Mucosa of gallbladder (tissue), 1 donor: Measurements from ENCODE around the gene SEMG2. TPM values are rescaled to one million over a fixed set of nuclear protein-coding genes. Genes with fewer than 3 reads are reported as not detected.

Experiments used
- total RNA-seq: library from RNA; stranded (reverse); gene quantifications from one replicate; pipeline ENCODE4 v1.2.1, GENCODE V29; 2021
- donor health status: DM: no; HTN: no; CAD: no.

Gene SEMG2
- total RNA-seq, 1 donor from 2014 or later, result not detected

Other genes with a start within 250 kb of the SEMG2 start
- gene KCNS1, start 120.2 kb upstream of the SEMG2 start, total RNA-seq, result 11.2 TPM
- gene WFDC5, start 106.2 kb upstream of the SEMG2 start, total RNA-seq, result not detected
- not detected for gene WFDC12, start 96.9 kb upstream of the SEMG2 start, total RNA-seq
- not detected for gene PI3, start 46.5 kb upstream of the SEMG2 start, total RNA-seq
- gene SEMG1, start 14.3 kb upstream of the SEMG2 start, total RNA-seq, result 1.1 TPM
- 548 TPM for gene SLPI, start 33.2 kb downstream of the SEMG2 start, total RNA-seq
- 0.26 TPM for gene RBPJL, start 85.5 kb downstream of the SEMG2 start, total RNA-seq
- gene MATN4, start 86.9 kb downstream of the SEMG2 start, total RNA-seq, result 0.09 TPM
- gene SDC4, start 127.1 kb downstream of the SEMG2 start, total RNA-seq, result 118 TPM
- gene SYS1, start 141.8 kb downstream of the SEMG2 start, total RNA-seq, result 41.3 TPM
- gene TP53TG5, start 157.0 kb downstream of the SEMG2 start, total RNA-seq, result not detected
- gene DBNDD2, start 186.9 kb downstream of the SEMG2 start, total RNA-seq, result 48.0 TPM
- gene PIGT, start 194.8 kb downstream of the SEMG2 start, total RNA-seq, result 98.3 TPM
- gene WFDC2, start 248.4 kb downstream of the SEMG2 start, total RNA-seq, result 144 TPM